Measurements from ENCODE around the gene SCUBE3. TPM values are rescaled to one million over a fixed set of nuclear protein-coding genes. Genes with fewer than 3 reads are reported as not detected.

The SCUBE3 gene
- polyA plus RNA-seq (7.3 and 9.1 TPM in 2 replicates), polyA minus RNA-seq (9.7 and 12.4 TPM in 2 replicates)

DNA sequence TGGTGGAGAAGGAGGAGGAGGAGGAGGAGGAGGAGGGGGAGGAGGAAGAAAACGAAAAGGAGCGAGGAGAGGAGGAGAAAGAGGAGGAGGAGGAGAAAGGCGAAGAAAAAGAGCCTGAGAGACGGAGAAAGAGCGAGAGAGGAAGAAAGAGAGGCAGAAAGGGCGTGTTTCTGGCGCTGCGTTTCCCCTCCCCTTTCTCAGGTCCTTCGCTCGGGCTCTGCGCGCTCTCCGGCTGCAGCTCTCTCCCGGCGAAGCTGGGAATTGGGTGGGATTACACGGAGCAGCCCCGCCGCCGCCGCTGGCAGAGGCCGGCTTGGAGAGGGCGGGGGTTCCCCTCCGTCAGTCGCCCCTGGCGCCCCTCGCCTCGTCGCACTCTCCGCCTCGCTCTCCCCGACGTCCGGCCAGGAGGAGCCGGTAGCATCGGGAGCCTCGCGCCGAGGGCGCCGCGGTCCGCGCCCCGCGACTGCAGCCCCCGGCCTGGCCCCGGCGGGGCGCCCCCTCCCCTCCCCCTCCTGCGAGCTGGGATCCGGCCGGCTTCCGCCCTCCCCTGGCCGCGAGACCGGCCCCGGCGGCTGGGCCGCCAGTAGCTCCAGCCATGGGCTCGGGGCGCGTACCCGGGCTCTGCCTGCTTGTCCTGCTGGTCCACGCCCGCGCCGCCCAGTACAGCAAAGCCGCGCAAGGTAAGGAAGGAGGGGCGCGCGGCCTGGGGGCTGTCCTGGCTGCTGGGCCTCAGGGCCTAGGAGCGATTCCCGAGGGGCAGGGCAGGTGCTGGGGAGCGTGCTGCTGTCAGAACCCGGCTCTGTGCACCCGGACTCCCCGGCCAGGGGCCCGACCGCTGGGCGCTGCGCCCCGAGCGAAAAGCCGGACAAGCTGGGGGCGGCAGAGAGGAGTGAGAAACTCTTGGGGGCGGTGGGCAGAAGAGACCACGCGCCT, at the start of gene SCUBE3:
Gene SCUBE3, plus strand, starts transcription at position 133 of the 933 bp plus-strand sequence. Its CDS starts 463 bp downstream, at position 596.
- H2AFZ ChIP-seq (ENCODE audit: low read depth, low read length), result peak within 1 kb of the TSS; percentile 84
- TF ChIP-seq RAD21 (conservative IDR thresholded peaks at IDR 0.05) (no peak), POLR2AphosphoS5 (IDR thresholded peaks at IDR 0.05) (peak; percentile 70), EZH2 (IDR thresholded peaks at IDR 0.05; ENCODE audit: borderline replicate concordance, insufficient read depth, low read length, poor library complexity, severe bottlenecking) (no peak), SMC3 (conservative IDR thresholded peaks at IDR 0.05; ENCODE audit: poor library complexity) (no peak), TAF1 (IDR thresholded peaks at IDR 0.05; ENCODE audit: low read depth) (peak; percentile 53), MXI1 (conservative IDR thresholded peaks at IDR 0.05; ENCODE audit: poor library complexity, severe bottlenecking) (peak; percentile 60), EP300 (conservative IDR thresholded peaks at IDR 0.05; ENCODE audit: poor library complexity, severe bottlenecking) (no peak)
- TF ChIP-seq, protein P1, sequence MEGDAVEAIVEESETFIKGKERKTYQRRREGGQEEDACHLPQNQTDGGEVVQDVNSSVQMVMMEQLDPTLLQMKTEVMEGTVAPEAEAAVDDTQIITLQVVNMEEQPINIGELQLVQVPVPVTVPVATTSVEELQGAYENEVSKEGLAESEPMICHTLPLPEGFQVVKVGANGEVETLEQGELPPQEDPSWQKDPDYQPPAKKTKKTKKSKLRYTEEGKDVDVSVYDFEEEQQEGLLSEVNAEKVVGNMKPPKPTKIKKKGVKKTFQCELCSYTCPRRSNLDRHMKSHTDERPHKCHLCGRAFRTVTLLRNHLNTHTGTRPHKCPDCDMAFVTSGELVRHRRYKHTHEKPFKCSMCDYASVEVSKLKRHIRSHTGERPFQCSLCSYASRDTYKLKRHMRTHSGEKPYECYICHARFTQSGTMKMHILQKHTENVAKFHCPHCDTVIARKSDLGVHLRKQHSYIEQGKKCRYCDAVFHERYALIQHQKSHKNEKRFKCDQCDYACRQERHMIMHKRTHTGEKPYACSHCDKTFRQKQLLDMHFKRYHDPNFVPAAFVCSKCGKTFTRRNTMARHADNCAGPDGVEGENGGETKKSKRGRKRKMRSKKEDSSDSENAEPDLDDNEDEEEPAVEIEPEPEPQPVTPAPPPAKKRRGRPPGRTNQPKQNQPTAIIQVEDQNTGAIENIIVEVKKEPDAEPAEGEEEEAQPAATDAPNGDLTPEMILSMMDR (IDR thresholded peaks at IDR 0.05; ENCODE audit: poor library complexity, severe bottlenecking), result no peak
- TF ChIP-seq, protein P2, sequence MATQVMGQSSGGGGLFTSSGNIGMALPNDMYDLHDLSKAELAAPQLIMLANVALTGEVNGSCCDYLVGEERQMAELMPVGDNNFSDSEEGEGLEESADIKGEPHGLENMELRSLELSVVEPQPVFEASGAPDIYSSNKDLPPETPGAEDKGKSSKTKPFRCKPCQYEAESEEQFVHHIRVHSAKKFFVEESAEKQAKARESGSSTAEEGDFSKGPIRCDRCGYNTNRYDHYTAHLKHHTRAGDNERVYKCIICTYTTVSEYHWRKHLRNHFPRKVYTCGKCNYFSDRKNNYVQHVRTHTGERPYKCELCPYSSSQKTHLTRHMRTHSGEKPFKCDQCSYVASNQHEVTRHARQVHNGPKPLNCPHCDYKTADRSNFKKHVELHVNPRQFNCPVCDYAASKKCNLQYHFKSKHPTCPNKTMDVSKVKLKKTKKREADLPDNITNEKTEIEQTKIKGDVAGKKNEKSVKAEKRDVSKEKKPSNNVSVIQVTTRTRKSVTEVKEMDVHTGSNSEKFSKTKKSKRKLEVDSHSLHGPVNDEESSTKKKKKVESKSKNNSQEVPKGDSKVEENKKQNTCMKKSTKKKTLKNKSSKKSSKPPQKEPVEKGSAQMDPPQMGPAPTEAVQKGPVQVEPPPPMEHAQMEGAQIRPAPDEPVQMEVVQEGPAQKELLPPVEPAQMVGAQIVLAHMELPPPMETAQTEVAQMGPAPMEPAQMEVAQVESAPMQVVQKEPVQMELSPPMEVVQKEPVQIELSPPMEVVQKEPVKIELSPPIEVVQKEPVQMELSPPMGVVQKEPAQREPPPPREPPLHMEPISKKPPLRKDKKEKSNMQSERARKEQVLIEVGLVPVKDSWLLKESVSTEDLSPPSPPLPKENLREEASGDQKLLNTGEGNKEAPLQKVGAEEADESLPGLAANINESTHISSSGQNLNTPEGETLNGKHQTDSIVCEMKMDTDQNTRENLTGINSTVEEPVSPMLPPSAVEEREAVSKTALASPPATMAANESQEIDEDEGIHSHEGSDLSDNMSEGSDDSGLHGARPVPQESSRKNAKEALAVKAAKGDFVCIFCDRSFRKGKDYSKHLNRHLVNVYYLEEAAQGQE (IDR thresholded peaks at IDR 0.05; ENCODE audit: borderline replicate concordance), result peak; percentile 66

DNA sequence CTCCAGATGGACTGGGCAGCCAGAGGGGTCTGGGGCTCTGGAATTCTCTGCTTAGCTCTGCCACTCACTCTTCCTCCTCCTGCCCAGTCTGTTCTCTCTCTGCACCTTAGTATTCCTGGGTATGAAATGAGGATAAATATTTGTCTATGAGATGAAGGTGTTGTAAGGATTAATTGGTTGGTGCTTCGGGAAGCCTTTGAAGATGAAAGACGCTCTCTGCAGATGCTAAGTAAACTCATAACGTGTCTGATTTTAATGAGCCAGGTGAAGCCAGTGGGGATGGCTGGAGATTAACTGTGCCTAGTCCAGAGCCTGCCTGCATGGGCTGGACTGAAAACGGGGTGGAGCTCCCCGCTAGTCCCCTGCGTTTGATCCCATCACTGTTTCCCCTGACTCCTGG, 49.5 kb upstream of the SCUBE3 start:
- H3K27me3 ChIP-seq (ENCODE audit: insufficient read depth, low read depth, low read length), result no peaks in the 10 kb centered on the region
- H3K9me3 ChIP-seq (ENCODE audit: low read length), result no peaks in the 10 kb centered on the region
- H3F3A ChIP-seq (ENCODE audit: insufficient read depth, low read length, poor library complexity, severe bottlenecking), result no peaks in the 10 kb centered on the region
- no peak overlapping the region for H3K9ac ChIP-seq (ENCODE audit: low read length)
- H4K20me1 ChIP-seq (ENCODE audit: insufficient read depth), result no peaks in the 10 kb centered on the region
- no peaks in the 10 kb centered on the region for H3K79me2 ChIP-seq (replicated peaks; ENCODE audit: insufficient read depth, low read length)
- no peaks in the 10 kb centered on the region for H3K9me2 ChIP-seq (ENCODE audit: insufficient read depth, low read length)
- TF ChIP-seq EP300 (conservative IDR thresholded peaks at IDR 0.05; ENCODE audit: poor library complexity, severe bottlenecking), result no peak
- H2AFZ ChIP-seq (ENCODE audit: low read depth, low read length), result no peak overlapping the region
- H3K27ac ChIP-seq (ENCODE audit: low read length), result no peak overlapping the region
- no peak overlapping the region for H3K4me3 ChIP-seq (ENCODE audit: low read length)
- H3K4me2 ChIP-seq (ENCODE audit: low read length), result no peak overlapping the region
- no peaks in the 10 kb centered on the region for H3K36me3 ChIP-seq (ENCODE audit: insufficient read depth, low read length)

More for the DNA sequence above, at the start of gene SCUBE3:
- Histone ChIP-seq H3K4me3 (ENCODE audit: low read length) (peak within 1 kb of the TSS; percentile 97), H3K27ac (ENCODE audit: low read length) (peak within 1 kb of the TSS; percentile 92), H3K9me2 (ENCODE audit: insufficient read depth, low read length) (no peaks in the 10 kb centered on the region), H3K27me3 (ENCODE audit: insufficient read depth, low read depth, low read length) (no peaks in the 10 kb centered on the region), H3K36me3 (ENCODE audit: insufficient read depth, low read length) (no peaks in the 10 kb centered on the region), H3K9ac (ENCODE audit: low read length) (peak within 1 kb of the TSS; percentile 88), H3K9me3 (ENCODE audit: low read length) (no peaks in the 10 kb centered on the region), H3F3A (ENCODE audit: insufficient read depth, low read length, poor library complexity, severe bottlenecking) (no peaks in the 10 kb centered on the region), H3K79me2 (replicated peaks; ENCODE audit: insufficient read depth, low read length) (peaks cover 43% of the 10 kb centered on the region), H3K4me2 (ENCODE audit: low read length) (peak within 1 kb of the TSS; percentile 92), H4K20me1 (ENCODE audit: insufficient read depth) (no peaks in the 10 kb centered on the region)
